CD4-positive, alpha-beta T cell treated with Interleukin-6 for 4 hours (primary cell): ENCODE results near the gene AMER3.
"Not testable (repeated sequence)": the region's sequence is repeated elsewhere in the genome, so short reads cannot be mapped to it uniquely, and the experiment has no call there.

Experiments
- DNase-seq: peaks from one replicate; pipeline ENCODE4 v3.0.0-alpha.2; 2020; ENCODE audit warnings: mixed read lengths

AMER3 gene

GRCh38 chr2:130755256-130756052 lies at the start of gene AMER3:
TSS of gene AMER3 (plus strand) at chr2:130755540. CDS start at chr2:130762073, 6,533 bp downstream.
- no peak for DNase-seq

GRCh38 chr2:130714795-130715194 lies 40.5 kb upstream of the AMER3 start:
- not testable (repeated sequence) for DNase-seq

GRCh38 chr2:130720036-130720435 lies 35.3 kb upstream of the AMER3 start:
- no peak for DNase-seq

GRCh38 chr2:130720528-130720927 lies 34.8 kb upstream of the AMER3 start:
- DNase-seq = no peak

GRCh38 chr2:130724455-130724854 lies 30.9 kb upstream of the AMER3 start:
- DNase-seq = no peak

- no peak for DNase-seq
Measured at GRCh38 chr2:130726614-130727180, 28.6 kb upstream of the AMER3 start.

GRCh38 chr2:130727286-130727924 lies 27.9 kb upstream of the AMER3 start:
- peak; percentile 83 for DNase-seq

GRCh38 chr2:130728007-130728454 lies 27.3 kb upstream of the AMER3 start:
- peak; percentile 34 for DNase-seq

GRCh38 chr2:130728549-130729316 lies 26.6 kb upstream of the AMER3 start, which contains the start of gene GPR148:
TSS of gene GPR148 (plus strand) at chr2:130729070. CDS start at chr2:130729152, 82 bp downstream.
- DNase-seq = peak; percentile 4

GRCh38 chr2:130729322-130730299 lies 25.7 kb upstream of the AMER3 start:
- no peak for DNase-seq

GRCh38 chr2:130732257-130732656 lies 23.1 kb upstream of the AMER3 start:
- DNase-seq = not testable (repeated sequence)

GRCh38 chr2:130735200-130735599 lies 20.1 kb upstream of the AMER3 start:
- DNase-seq = no peak

- DNase-seq = no peak
Measured at GRCh38 chr2:130736487-130736886, 18.9 kb upstream of the AMER3 start.

GRCh38 chr2:130737592-130737991 lies 17.7 kb upstream of the AMER3 start:
- no peak for DNase-seq

- no peak for DNase-seq
Measured at GRCh38 chr2:130740671-130741070, 14.7 kb upstream of the AMER3 start.

- DNase-seq = no peak
Measured at GRCh38 chr2:130743278-130743677, 12.1 kb upstream of the AMER3 start.

GRCh38 chr2:130744287-130745117 lies 10.8 kb upstream of the AMER3 start:
- no peak for DNase-seq

- no peak for DNase-seq
Measured at GRCh38 chr2:130749078-130749477, 6.3 kb upstream of the AMER3 start.

GRCh38 chr2:130749641-130750040 lies 5.7 kb upstream of the AMER3 start:
- no peak for DNase-seq

GRCh38 chr2:130754811-130755210 lies 529 bp upstream of the AMER3 start:
- DNase-seq = no peak
